NT2/D1 (cell line): ENCODE measurements around the gene NR3C1.

ENCODE experiments used
- SUZ12 ChIP-seq: IDR thresholded peaks from 2 replicates; pipeline ENCODE4 v1.6.1; 2011; ENCODE audit not compliant: insufficient read length, insufficient read depth; ENCODE audit errors: extremely low read depth
- YY1 ChIP-seq: IDR thresholded peaks from 2 replicates; pipeline ENCODE4 v1.6.1; 2011; ENCODE audit not compliant: insufficient read length, insufficient read depth
- ZNF274 ChIP-seq: IDR thresholded peaks from 2 replicates; pipeline ENCODE4 v1.6.1; 2011; ENCODE audit warnings: mild to moderate bottlenecking, low read depth, low read length

DNA sequence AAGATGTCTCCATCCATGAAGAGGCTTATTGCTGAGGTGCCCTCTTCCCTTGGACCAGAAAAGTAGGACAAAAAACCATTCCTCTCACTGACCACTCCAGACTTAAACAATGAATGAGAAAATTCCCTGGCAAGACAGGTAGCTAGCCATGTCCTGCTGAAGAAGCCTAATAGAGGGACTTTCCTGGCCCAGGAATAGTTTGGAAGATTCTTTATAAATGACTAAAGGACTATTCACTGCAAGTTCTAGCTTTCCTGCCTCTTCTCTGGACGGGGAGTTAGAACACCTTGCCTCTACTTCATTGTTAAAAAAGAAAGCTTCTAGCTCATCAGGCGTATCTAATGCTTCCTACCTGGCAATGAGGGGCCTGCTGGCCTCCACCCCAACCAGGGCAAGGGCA lies 153.6 kb downstream of the NR3C1 start:
- no peak for TF ChIP-seq YY1
- TF ChIP-seq ZNF274, result no peak
- no peak for TF ChIP-seq SUZ12
